Gastroesophageal sphincter (tissue), 4 donors: Measurements from ENCODE around the gene FLVCR1. TPM values are rescaled to one million over a fixed set of nuclear protein-coding genes. Genes with fewer than 3 reads are reported as not detected.

Source experiments
- ATAC-seq: fragments of 150-250 bp; one replicate; pipeline ENCODE4 v1.9.1; 2016; ENCODE audit warnings: mild to moderate bottlenecking, moderate library complexity
- H3K27ac ChIP-seq, 4 donors: fragments of 200-600 bp; sonication (generic) in 3 of 4; 1 replicate in 3 of 4; 2 replicates in 1 of 4; pipeline ENCODE4 v1.5.1; 2016 to 2019
- H3K27me3 ChIP-seq: fragments of 200-600 bp; sonication (generic); one replicate; pipeline ENCODE4 v1.5.1; 2019
- H3K36me3 ChIP-seq, 2 donors: fragments of 200-600 bp; sonication (generic); one replicate each; pipeline ENCODE4 v1.5.1; 2019; ENCODE audit warnings: control low read depth in 1 of 2
- H3K4me1 ChIP-seq, 3 donors: fragments of 200-600 bp; sonication (generic); 1 replicate in 2 of 3; 2 replicates in 1 of 3; pipeline ENCODE4 v1.5.1; 2016 to 2019; ENCODE audit warnings: control low read depth in 2 of 3
- H3K4me3 ChIP-seq, 2 donors: fragments of 200-600 bp; sonication (generic); one replicate each; pipeline ENCODE4 v1.5.1; 2019; ENCODE audit warnings: mild to moderate bottlenecking in 1 of 2, moderate library complexity in 1 of 2
- H3K9me3 ChIP-seq, 3 donors: fragments of 200-600 bp; sonication (generic); one replicate each; pipeline ENCODE4 v1.5.1; 2017 to 2019; ENCODE audit warnings: control low read depth in 2 of 3
- CTCF ChIP-seq, 4 experiments: fragments of 200-600 bp in 2 of 4; fragments of 450-650 bp in 2 of 4; sonication (generic) in 1 of 4; IDR thresholded peaks; one replicate each; pipeline ENCODE4 v1.5.1; 2017 to 2019; ENCODE audit warnings: antibody characterized with exemption in 4 of 4, mild to moderate bottlenecking in 2 of 4, moderate library complexity in 2 of 4
- EP300 ChIP-seq: sonication (generic); formaldehyde crosslinking; IDR thresholded peaks from one replicate; pipeline ENCODE4 v1.6.1; 2017; ENCODE audit warnings: antibody characterized with exemption, mild to moderate bottlenecking
- POLR2A ChIP-seq, 2 donors: fragments of 450-650 bp; IDR thresholded peaks; one replicate each; pipeline ENCODE4 v1.6.1; 2017; ENCODE audit warnings: antibody characterized with exemption in 2 of 2, mild to moderate bottlenecking in 2 of 2, moderate library complexity in 1 of 2
- POLR2AphosphoS5 ChIP-seq: sonication (generic); formaldehyde crosslinking; IDR thresholded peaks from one replicate; pipeline ENCODE4 v1.6.1; 2017; ENCODE audit warnings: antibody characterized with exemption
- WGBS, 2 donors: methylation state at CpG; one replicate each; pipeline ENCODE4 v1.1.5; 2018; ENCODE audit warnings: low coverage in 1 of 2; 5-methylcytosine and 5-hydroxymethylcytosine counted together
- total RNA-seq, 4 donors: library from RNA; depleted of rRNA; stranded (reverse); fragments of >200 nt; gene quantifications; one replicate each; pipeline ENCODE4 v1.1.0, GENCODE V29; 2016

FLVCR1 gene
- total RNA-seq, 4 donors from 2014 or later, result 3.2 to 9.2 (median 4.4) TPM

DNA sequence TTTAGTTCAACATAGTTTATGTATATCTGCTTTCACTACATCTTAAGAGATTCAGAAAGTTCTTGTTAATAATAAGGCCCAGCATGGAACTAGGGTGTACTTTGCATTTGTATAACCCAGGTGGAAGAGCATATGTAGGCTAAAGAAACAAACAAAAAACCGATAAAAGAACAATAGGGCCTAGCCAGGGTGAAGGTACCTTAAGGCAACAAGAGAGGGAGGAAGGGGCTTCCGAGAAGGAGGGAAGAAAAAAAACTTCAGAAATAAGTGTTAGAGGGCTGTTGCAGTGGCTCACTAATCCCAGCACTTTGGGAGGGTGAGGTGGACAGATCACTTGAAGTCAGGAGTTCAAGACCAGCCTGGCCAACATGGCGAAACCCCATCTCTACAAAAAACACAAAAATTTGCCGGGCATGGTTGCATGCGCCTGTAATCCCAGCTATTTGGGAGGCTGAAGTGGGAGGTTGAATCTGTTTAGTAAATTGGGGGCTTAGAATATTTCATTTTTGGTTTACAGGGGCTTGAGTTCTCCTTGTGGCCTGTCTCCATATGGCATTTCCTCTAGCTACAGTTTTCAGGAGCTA, 5.9 kb upstream of the FLVCR1 start:
- ATAC-seq, result no peak
- Histone ChIP-seq H3K27me3 (no peaks in the 10 kb centered on the region), H3K9me3 (no peaks in the 10 kb centered on the region), H3K36me3 (no peaks in the 10 kb centered on the region), H3K4me3 (no peak overlapping the region), H3K4me1 (peaks cover 0 to 7% (median 0%) of the 10 kb centered on the region in 3 donors), H3K27ac (no peak overlapping the region)
- WGBS, 2 donors, result 80 to 86% methylated on average over 4 to 5 of the region's 5 CpGs
- TF ChIP-seq CTCF (IDR thresholded peaks at IDR 0.05) (no peak), POLR2AphosphoS5 (no peak), POLR2A (IDR thresholded peaks at IDR 0.05) (no peak), EP300 (no peak)

DNA sequence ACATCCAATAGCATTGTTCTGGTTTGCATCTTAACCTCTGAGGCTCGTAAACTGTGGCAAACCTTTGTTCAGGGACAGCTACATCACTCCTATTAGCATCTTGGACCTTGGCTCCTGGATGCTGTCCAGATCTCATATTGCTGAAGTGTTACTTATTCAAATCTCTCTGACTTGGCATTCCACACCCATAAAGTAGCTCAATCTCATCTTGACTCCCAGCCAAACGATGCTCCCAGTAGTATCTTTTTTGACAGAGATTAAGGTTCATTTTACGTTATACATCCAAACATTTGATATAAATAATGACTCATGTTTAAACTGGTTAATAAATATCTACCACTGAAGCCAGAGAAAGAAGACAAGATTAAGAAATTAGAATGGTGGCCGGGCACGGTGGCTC, 4.4 kb upstream of the FLVCR1 start:
- 86 to 89% methylated on average over 4 to 5 of the region's 5 CpGs for whole genome bisulfite sequencing, 2 donors
- Histone ChIP-seq H3K36me3 (no peaks in the 10 kb centered on the region), H3K4me1 (peaks cover 0 to 12% (median 0%) of the 10 kb centered on the region in 3 donors), H3K4me3 (no peak overlapping the region), H3K27ac (no peak overlapping the region), H3K27me3 (no peaks in the 10 kb centered on the region), H3K9me3 (no peaks in the 10 kb centered on the region)
- no peak for ATAC-seq
- no peak for TF ChIP-seq EP300
- no peak for TF ChIP-seq CTCF (IDR thresholded peaks at IDR 0.05)
- TF ChIP-seq POLR2A (IDR thresholded peaks at IDR 0.05), result no peak
- TF ChIP-seq POLR2AphosphoS5, result no peak

DNA sequence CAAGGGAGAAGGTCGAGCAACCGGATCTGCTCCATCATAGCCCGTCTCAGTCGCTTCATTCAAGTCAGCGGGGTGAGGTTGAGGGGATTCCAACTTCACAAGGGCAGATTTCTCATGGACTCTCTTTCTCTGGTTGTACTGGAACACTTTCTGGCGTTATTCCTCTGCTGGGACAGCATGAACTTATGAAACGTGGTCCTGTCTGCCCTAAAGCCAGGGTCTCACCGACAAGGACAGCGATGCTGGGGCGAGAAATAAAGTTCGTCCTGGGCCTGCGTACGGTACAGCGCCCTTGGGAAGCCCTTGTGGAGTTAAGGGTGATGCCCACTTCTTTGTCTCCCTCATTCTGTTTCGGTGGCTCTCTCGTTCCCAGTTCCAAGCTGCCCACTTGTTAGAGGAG, 1.3 kb upstream of the FLVCR1 start:
- 84 to 96% methylated on average over 10 to 11 of the region's 16 CpGs for WGBS, 2 donors
- peak overlapping the region in 2 of 4 donors; percentile 93 to 94 for H3K27ac ChIP-seq

GRCh38 chr1:212858461-212859265, 588 bp downstream of the FLVCR1 start:
- TF ChIP-seq CTCF (IDR thresholded peaks at IDR 0.05) (no peak), EP300 (no peak), POLR2AphosphoS5 (no peak), POLR2A (IDR thresholded peaks at IDR 0.05) (no peak)
- H3K4me1 ChIP-seq, result peaks cover 0 to 47% (median 4%) of the 10 kb centered on the region in 3 donors
- peak; percentile 28 for ATAC-seq
- H3K36me3 ChIP-seq, result no peaks in the 10 kb centered on the region
- H3K4me3 ChIP-seq, result peak overlapping the region; percentile 90 to 97
- H3K9me3 ChIP-seq, result no peaks in the 10 kb centered on the region
- H3K27ac ChIP-seq, result peak overlapping the region; percentile 68 to 94 (median 88)
- 10 to 38% methylated on average over 4 to 5 of the region's 54 CpGs for WGBS, 2 donors
- H3K27me3 ChIP-seq, result no peaks in the 10 kb centered on the region

More for the DNA sequence above, 1.3 kb upstream of the FLVCR1 start:
- H3K4me3 ChIP-seq, result no peak overlapping the region
- no peaks in the 10 kb centered on the region for H3K36me3 ChIP-seq
- H3K27me3 ChIP-seq, result no peaks in the 10 kb centered on the region
- TF ChIP-seq POLR2A (IDR thresholded peaks at IDR 0.05) (no peak), CTCF (IDR thresholded peaks at IDR 0.05) (no peak), EP300 (no peak), POLR2AphosphoS5 (no peak)
- no peaks in the 10 kb centered on the region for H3K9me3 ChIP-seq
- H3K4me1 ChIP-seq, result peaks cover 0 to 43% (median 4%) of the 10 kb centered on the region in 3 donors
- no peak for ATAC-seq
